Panc1 (cell line): ENCODE data around the gene SGSM1. TPM values are rescaled to one million over a fixed set of nuclear protein-coding genes. Genes with fewer than 3 reads are reported as not detected.

Experiments
- ATAC-seq: fragments of 200-7000 bp; cut with Tn5 transposase; 2 replicates; pipeline ENCODE4 v1.9.1; 2020; ENCODE audit warnings: mild to moderate bottlenecking, moderate library complexity
- BruUV-seq: library from RNA; stranded (reverse); fragments of 400-500 nt; replicated peaks from 2 replicates; lab custom pipeline; 2021; lab: Mats Ljungman, UMichigan
- CTCF ChIA-PET: fragments of 300-600 bp; sonication (Branson Sonifier 250); formaldehyde crosslinking; loops from one replicate; lab custom pipeline; 2022; ENCODE audit warnings: antibody characterized with exemption; lab: Charles Lee
- POLR2A ChIA-PET: fragments of 300-600 bp; sonication (Branson Sonifier 250); formaldehyde crosslinking; loops from one replicate; lab custom pipeline; 2022; ENCODE audit warnings: antibody characterized with exemption; lab: Charles Lee
- DNase-seq: peaks from one replicate; pipeline ENCODE4 v3.0.0-alpha.2; 2010; ENCODE audit warnings: low read depth, low spot score
- H3K27ac ChIP-seq: 2 replicates; pipeline ENCODE4 v1.5.1; 2011; ENCODE audit warnings: mild to moderate bottlenecking, low read length, inconsistent platforms
- H3K27me3 ChIP-seq: fragments of 200-500 bp; sonication (Bioruptor generic); 2 replicates; pipeline ENCODE4 v1.6.0; 2014; ENCODE audit warnings: low read length, inconsistent platforms; ENCODE audit not compliant: control insufficient read depth, insufficient read depth
- H3K36me3 ChIP-seq: fragments of 200-500 bp; sonication (Bioruptor generic); 2 replicates; pipeline ENCODE4 v1.5.1; 2014; ENCODE audit warnings: inconsistent platforms, mild to moderate bottlenecking, low read length, moderate library complexity; ENCODE audit not compliant: control insufficient read depth, insufficient read depth
- H3K4me1 ChIP-seq: 2 replicates; pipeline ENCODE4 v1.5.1; 2011; ENCODE audit warnings: inconsistent platforms, mild to moderate bottlenecking, low read length, moderate library complexity; ENCODE audit not compliant: control insufficient read depth, insufficient read depth
- H3K4me3 ChIP-seq, 2 experiments: 2 replicates each; pipeline ENCODE4 v1.5.1; 2011 to 2012; ENCODE audit warnings: low read depth in 2 of 2, low read length in 2 of 2, mild to moderate bottlenecking in 2 of 2, inconsistent platforms in 1 of 2, moderate library complexity in 1 of 2
- H3K9me3 ChIP-seq: fragments of 200-500 bp; sonication (Bioruptor generic); 2 replicates; pipeline ENCODE4 v1.5.1; 2014; ENCODE audit warnings: low read depth, mild to moderate bottlenecking, inconsistent platforms, low read length, moderate library complexity; ENCODE audit not compliant: control insufficient read depth, insufficient read depth
- POLR2AphosphoS5 ChIP-seq: IDR thresholded peaks from 2 replicates; pipeline ENCODE4 v1.6.1; 2012; ENCODE audit warnings: mild to moderate bottlenecking, low read depth, low read length, moderate library complexity
- SIN3A ChIP-seq: IDR thresholded peaks from 2 replicates; pipeline ENCODE4 v1.6.1; 2012; ENCODE audit warnings: low read depth, mild to moderate bottlenecking, low read length, moderate library complexity, borderline replicate concordance; ENCODE audit not compliant: insufficient read depth
- TCF7L2 ChIP-seq: IDR thresholded peaks from 2 replicates; pipeline ENCODE4 v1.6.1; 2011; ENCODE audit warnings: mild to moderate bottlenecking, low read depth, low read length, inconsistent platforms
- in situ Hi-C: cut with HindIII; loops from 2 replicates; pipeline ENCODE4 v1.10.0; 2016; ENCODE audit warnings: low sequenced_read_pairs, low pct_unique_long_range_greater_than_20kb
- intact Hi-C: fragments of 100-400 bp; cut with micrococcal nuclease; formaldehyde crosslinking; loops from one replicate; pipeline ENCODE4 v1.10.0; 2022; ENCODE audit not compliant: unreplicated experiment
- total RNA-seq: library from RNA; stranded (reverse); gene quantifications from one replicate; pipeline ENCODE4 v1.2.1, GENCODE V29; 2021; ENCODE audit not compliant: unreplicated experiment
- TF ChIP-seq, protein P1 (sequence below), 2 experiments: IDR thresholded peaks; 2 replicates each; pipeline ENCODE4 v1.6.1; 2011 to 2012; ENCODE audit warnings: low read depth in 2 of 2, control low read depth in 1 of 2, low read length in 1 of 2, mild to moderate bottlenecking in 1 of 2, moderate library complexity in 1 of 2; ENCODE audit not compliant: insufficient read depth in 1 of 2
- TF ChIP-seq, protein P2 (sequence below): fragments of 450-650 bp; IDR thresholded peaks from 2 replicates; pipeline ENCODE4 v1.5.1; 2017; ENCODE audit warnings: mild to moderate bottlenecking

SGSM1 gene
- total RNA-seq, 1 experiment from 2014 or later = 1.6 TPM

DNA sequence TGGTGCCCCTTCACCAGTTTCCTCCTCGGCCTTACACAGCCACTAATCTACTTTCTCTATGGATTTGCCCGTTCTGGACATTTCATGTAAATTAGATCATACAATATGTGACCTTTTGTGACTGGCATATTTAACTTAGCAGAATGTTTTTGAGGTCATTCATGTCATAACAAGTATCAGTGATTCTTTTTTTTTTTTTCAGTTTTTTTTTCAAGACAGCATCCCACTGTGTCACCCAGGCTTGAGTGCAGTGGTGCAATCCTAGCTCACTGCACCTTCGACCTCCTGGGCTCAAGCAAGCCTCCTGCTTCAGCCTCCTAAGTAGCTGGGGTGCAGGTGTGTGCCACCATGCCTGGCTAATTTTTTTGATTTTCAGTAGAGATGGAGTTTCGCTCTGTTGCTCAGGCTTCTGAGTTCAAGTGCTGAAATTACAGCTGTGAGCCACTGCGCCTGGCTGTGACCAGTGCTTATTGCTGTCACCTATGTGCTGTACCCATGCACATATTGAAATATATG is 169.2 kb downstream of the SGSM1 start:
- Histone ChIP-seq H3K36me3 (no peaks in the 10 kb centered on the region), H3K27me3 (no peaks in the 10 kb centered on the region), H3K9me3 (no peaks in the 10 kb centered on the region), H3K27ac (peak overlapping the region; percentile 62; the same call in 1 of the 2 replicates), H3K4me1 (peaks cover 48% of the 10 kb centered on the region), H3K4me3 (no peak overlapping the region)
- ChIA-PET CTCF (interaction anchor here (0.6 kb wide), 1 partner anchor 175 kb away, joined by 3 read pairs; no protein-coding TSS in a partner anchor), POLR2A (no interaction called here)
- BruUV-seq = no TSS peak
- in situ Hi-C loops = no loop called here
- DNase-seq = no peak
- no peak for ATAC-seq
- intact Hi-C loops = no loop called here
- TF ChIP-seq, protein P1, sequence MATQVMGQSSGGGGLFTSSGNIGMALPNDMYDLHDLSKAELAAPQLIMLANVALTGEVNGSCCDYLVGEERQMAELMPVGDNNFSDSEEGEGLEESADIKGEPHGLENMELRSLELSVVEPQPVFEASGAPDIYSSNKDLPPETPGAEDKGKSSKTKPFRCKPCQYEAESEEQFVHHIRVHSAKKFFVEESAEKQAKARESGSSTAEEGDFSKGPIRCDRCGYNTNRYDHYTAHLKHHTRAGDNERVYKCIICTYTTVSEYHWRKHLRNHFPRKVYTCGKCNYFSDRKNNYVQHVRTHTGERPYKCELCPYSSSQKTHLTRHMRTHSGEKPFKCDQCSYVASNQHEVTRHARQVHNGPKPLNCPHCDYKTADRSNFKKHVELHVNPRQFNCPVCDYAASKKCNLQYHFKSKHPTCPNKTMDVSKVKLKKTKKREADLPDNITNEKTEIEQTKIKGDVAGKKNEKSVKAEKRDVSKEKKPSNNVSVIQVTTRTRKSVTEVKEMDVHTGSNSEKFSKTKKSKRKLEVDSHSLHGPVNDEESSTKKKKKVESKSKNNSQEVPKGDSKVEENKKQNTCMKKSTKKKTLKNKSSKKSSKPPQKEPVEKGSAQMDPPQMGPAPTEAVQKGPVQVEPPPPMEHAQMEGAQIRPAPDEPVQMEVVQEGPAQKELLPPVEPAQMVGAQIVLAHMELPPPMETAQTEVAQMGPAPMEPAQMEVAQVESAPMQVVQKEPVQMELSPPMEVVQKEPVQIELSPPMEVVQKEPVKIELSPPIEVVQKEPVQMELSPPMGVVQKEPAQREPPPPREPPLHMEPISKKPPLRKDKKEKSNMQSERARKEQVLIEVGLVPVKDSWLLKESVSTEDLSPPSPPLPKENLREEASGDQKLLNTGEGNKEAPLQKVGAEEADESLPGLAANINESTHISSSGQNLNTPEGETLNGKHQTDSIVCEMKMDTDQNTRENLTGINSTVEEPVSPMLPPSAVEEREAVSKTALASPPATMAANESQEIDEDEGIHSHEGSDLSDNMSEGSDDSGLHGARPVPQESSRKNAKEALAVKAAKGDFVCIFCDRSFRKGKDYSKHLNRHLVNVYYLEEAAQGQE (IDR thresholded peaks at IDR 0.05; ENCODE audit: insufficient read depth in 1 of 2, low read depth in 2 of 2, low read length in 1 of 2) = no peak
- TF ChIP-seq POLR2AphosphoS5 (no peak), TCF7L2 (no peak), SIN3A (no peak)
- TF ChIP-seq, protein P2, sequence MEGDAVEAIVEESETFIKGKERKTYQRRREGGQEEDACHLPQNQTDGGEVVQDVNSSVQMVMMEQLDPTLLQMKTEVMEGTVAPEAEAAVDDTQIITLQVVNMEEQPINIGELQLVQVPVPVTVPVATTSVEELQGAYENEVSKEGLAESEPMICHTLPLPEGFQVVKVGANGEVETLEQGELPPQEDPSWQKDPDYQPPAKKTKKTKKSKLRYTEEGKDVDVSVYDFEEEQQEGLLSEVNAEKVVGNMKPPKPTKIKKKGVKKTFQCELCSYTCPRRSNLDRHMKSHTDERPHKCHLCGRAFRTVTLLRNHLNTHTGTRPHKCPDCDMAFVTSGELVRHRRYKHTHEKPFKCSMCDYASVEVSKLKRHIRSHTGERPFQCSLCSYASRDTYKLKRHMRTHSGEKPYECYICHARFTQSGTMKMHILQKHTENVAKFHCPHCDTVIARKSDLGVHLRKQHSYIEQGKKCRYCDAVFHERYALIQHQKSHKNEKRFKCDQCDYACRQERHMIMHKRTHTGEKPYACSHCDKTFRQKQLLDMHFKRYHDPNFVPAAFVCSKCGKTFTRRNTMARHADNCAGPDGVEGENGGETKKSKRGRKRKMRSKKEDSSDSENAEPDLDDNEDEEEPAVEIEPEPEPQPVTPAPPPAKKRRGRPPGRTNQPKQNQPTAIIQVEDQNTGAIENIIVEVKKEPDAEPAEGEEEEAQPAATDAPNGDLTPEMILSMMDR = no peak

DNA sequence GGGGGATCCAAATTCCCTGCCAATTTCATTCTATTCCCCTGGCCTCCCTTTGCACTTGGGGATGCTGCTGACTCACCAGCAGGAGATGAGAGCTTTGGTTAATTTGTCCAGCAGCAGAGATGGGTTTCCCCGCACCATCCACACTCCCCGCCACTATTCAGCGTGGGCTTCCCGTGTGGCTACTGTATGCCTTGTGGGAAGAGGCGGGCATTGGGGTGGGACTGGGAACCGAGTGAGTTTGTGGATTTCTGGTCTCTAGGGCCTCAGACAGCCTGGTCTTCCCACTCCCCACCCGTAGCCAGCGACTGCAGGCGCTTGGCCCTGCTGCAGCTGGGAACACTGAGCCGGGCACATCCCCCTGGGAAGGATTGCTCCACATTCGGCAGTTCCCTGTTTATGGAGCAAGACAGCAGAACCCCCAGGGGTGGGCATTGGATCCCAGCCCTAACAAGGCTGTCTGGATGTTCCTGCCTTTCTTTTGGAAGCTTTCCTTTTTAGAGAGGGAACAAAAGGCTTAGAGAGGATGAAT is 169.9 kb downstream of the SGSM1 start:
- intact Hi-C loops (no loop called here), in situ Hi-C loops (no loop called here)
- Histone ChIP-seq H3K4me1 (peaks cover 41% of the 10 kb centered on the region), H3K36me3 (no peaks in the 10 kb centered on the region), H3K27me3 (no peaks in the 10 kb centered on the region), H3K27ac (peak overlapping the region; percentile 62), H3K9me3 (no peaks in the 10 kb centered on the region), H3K4me3 (no peak overlapping the region)
- TF ChIP-seq, protein P2 = no peak
- TF ChIP-seq SIN3A (no peak), POLR2AphosphoS5 (no peak), TCF7L2 (no peak)
- TF ChIP-seq, protein P1 (IDR thresholded peaks at IDR 0.05; ENCODE audit: insufficient read depth in 1 of 2, low read depth in 2 of 2, low read length in 1 of 2) = no peak
- ATAC-seq (no peak), DNase-seq (no peak)
- BruUV-seq = no TSS peak
- ChIA-PET POLR2A (interaction anchor here (0.5 kb wide), 1 partner anchor 245 kb away, joined by 3 read pairs; no protein-coding TSS in a partner anchor), CTCF (no interaction called here)
